ENCODE measurements around the gene LCT.
A peak's percentile ranks its signal among the peaks of the same experiment; 100 is the strongest.
"Not testable (repeated sequence)": the region's sequence is repeated elsewhere in the genome, so short reads cannot be mapped to it uniquely, and the experiment has no call there.

Gene LCT

GRCh38 chr2:135831180-135831812 lies 5.7 kb downstream of the LCT start:
- DNase-seq, result no peak

DNA sequence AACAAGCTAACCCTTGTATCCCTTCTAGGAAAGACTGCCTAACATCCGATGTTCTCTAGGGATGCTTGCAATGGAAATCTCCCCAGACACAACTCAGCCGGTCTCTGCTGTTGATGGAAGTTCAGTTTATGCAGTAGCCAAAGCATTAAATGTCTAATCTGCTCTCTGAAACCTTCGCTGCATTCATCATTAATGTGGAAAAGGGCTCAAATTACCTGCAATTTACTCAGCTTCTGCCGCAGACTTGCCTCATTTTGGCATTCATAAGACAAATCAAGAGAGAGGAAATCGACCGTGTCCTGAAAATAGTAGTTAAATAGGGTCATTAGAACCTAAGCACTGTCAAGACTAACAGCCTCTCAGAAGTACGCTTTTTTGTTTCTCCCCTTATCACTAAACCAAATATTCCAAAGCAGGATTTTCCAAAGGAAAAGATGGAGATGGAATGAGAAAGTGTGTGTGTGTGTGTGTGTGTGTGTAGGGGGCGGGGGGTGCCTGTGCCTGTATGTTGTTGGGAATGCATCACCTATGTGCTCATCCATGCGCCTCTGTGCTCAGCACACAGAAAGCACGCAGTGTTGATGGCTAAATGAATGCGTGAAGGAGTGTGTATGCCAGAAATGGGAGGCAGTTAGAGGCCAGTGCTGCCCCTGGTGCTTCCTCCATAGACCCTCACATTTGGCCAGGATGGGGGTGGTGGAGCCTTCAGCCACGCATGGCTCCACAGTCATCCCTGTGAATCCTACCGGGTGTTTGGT lies 7.4 kb downstream of the LCT start:
- DNase-seq, result no peak

- DNase-seq, result no peak
Measured at GRCh38 chr2:135826544-135826943, 10.4 kb downstream of the LCT start.

DNA sequence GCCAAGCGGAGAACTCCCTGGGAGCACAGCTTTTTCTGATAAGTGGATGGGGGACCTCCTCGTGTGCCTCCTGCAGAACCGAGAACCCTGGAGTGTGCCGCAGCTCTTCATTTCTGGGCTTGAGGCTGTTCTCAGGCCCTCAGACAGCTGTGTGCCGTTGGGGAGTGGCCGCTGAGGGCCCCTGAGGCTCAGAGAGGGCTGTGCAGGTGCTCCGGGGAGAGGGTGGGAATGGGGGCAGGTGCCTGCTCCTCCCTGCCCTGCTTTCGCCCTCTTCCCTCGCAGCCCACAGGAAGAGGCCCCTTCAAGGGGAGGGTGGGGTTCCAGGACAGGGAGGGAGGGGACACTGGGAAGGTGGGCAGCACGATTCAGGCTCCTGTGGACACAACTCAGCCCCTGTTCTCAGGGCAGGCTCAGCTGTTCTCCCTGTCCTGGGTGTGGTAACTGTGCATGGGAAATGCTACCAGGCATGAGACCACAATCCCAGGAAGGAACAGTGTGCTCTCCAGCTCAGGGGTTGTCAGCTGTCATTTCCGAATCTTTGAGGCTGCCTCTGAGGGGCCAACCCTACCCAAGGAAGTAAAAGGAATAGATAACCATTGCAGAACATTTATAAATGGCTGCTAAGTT lies 11.3 kb downstream of the LCT start:
- DNase-seq, result no peak

DNA sequence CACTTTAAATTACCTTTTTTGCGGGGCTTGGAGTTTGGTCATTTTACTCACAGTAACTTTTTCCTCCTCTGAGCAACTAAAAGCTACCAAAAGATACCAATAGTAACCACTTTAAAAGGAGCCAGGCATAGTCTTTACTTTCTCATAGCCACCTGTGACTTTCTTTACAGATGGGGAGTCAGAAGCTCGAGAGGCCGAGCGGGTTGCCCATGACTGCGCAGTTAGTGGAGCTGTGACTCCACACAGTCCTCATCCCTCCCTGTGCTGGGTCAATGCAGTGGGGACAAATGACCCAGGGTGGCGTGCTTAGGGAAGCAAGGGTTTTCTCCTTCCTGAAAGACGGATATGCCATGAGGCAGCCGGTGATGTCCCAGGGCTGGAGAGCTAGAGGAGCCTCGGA lies 11.9 kb downstream of the LCT start:
- DNase-seq, result no peak

DNA sequence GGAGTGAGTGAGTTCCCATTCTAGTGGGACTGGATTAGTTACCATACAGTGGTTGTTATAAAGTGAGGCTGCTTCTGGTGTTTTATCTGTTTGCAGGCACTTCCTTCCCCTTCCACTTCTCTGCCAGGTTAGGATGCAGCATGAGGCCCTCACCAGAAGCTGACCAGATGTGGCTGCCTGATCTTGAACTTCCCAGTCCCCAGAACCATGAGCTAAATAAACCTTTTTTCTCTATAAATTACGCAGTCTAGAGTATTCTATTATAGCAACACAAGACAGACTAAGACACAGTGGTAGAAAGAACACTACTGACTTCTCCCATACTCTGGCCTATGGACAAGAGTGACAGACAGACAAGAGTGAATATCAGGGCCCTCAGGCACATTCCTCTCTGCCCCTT lies 14.1 kb downstream of the LCT start:
- DNase-seq, result no peak

DNA sequence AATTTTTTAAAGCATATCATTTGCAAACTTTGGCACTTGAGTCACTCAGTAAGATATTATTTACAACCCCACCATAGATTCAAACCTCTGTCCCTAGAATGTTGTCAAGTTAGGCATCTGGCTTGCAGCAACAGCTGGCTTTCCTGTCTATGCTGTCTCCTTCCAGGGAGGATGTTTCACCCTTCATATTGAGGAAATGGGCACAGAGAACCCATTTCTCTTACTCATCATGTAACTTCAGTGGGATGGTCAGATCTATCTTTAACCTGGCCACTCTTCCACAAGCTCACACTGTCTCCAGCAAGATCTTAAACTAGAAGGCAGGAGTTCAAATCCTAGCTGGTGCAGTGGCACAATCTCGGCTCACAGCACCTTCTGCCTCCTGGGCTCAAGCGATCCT lies 15.8 kb downstream of the LCT start:
- DNase-seq, result no peak

- no peak for DNase-seq
Measured at GRCh38 chr2:135820003-135820618, 16.9 kb downstream of the LCT start.

GRCh38 chr2:135818937-135819610 lies 17.9 kb downstream of the LCT start:
- peak; percentile 27 for DNase-seq

- DNase-seq, result no peak
Measured at GRCh38 chr2:135817951-135818350, 19.0 kb downstream of the LCT start.

GRCh38 chr2:135817466-135817865 lies 19.5 kb downstream of the LCT start:
- no peak for DNase-seq

DNA sequence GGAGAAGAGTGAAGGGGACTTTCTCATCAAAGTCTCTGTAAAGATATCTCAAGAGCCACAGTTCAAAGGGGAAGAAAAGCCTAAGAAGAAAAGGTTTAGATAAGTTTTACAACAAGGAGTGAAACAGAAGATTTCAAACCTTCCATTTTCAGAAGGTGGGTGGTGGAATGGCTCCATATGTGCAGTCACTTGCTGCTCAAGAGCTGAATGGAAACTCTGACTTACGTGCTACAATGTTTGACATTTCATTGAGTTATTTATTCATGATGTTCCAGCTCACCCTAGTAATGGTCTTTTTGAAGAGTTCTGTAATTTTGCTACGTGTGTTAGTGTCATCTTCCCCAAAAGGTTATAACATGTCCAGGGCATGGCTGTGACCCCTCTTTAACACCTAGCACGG lies 21.7 kb downstream of the LCT start:
- no peak for DNase-seq

GRCh38 chr2:135812907-135813511 lies 24.0 kb downstream of the LCT start:
- no peak for DNase-seq

DNA sequence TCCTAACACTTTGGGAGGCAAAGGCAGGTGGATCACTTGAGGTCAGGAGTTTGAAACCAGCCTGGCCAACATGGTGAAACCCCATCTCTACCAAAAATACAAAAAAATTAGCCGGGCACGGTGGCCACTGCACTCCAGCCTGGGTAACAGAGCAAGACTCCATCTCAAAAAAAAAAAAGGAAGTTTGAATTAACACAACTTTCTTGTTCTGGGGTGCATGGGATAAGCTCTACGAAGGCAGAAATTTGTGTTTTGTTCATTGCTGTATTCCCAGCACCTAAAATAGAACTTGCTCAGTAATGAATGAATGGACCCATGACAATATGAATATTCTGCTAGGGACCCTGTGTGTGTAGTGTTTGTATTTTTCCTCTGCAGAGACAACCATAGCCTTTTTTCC lies 29.1 kb downstream of the LCT start:
- DNase-seq, result not testable (repeated sequence)

DNA sequence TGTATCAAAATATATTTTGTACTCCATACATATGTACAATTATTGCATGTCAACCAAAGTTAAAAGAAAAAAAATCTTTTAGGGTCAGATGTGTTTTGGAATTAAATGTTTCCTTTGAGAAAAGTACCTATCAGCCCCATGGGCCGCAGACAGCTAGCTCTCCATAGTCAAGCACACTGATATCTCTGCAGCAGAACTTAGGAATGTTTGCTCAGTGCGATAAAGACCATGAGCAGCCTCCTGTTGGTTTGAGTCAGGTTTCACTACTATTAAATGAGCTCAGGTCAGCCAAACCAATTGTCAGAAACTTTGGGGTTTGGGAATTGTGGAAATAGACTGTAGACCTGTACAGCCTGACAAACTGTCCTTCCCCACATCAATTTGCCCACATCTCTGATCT lies 33.7 kb downstream of the LCT start:
- no peak for DNase-seq

DNA sequence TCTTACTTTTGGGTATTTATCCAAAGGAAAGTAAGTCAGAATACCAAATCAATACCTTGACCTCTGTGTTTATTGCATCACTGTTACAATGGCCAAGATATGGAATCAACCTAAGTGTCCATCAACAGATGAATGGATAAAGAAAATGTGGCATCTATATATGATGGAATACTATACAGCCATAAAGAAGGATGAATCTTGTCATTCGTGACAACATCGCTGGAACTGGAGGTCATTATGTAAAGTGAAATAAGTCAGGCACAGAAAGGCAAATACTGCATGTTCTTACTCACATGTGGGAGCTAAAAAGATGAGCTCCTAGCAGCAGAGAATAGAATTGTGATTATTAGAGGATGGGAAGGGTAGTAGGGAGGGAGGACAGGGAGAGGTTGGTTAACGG lies 34.6 kb downstream of the LCT start:
- no peak for DNase-seq

GRCh38 chr2:135800513-135801460 lies 36.2 kb downstream of the LCT start:
- no peak for DNase-seq

GRCh38 chr2:135799738-135800137 lies 37.2 kb downstream of the LCT start:
- DNase-seq, result no peak

DNA sequence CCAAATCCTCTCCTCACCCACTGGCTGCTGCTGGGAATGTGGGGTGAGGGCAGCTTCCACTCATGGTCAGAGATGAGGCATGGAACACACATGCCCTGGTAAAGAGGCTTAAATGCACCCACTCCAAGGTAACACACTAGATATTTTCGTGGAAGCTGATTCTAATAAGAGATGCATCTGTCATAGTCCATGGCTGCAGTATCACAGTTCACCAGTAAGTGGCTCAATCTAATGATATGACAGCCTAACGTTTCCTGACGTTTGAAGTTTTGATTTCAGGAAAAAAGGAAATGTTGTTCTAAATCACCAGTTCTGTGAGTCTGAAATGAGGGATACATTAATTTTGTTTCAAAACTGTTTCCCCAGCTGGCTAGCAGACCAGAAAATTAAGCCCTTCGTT lies 38.2 kb downstream of the LCT start:
- no peak for DNase-seq

DNA sequence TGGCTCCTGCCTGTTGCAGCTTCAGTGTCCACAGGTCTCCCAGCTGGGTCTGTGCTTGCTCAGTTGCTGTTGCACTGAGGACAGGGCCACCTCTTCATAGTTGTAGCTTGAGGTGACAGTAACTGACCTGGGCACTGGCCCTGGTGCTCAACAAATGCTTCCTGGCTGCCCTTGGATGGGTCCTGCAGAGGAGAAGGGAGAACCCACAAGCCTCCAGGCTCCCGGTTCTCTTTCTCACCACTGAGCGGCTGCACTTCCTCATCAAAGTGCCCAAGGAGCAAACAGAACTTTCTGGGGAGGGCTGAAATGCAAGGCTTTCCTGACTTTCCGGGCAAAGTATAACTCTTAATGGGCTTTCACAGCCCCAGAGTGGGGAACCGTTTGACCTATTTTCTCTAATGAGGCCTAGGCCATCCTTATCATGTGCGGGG lies 38.7 kb downstream of the LCT start:
- no peak for DNase-seq

- DNase-seq, result peak; percentile 80
Measured at GRCh38 chr2:135797497-135798274, 39.3 kb downstream of the LCT start.
